Endothelial cell of umbilical vein (primary cell): ENCODE measurements around the gene ARFGAP3.

Experiments used
- CTCF ChIP-seq, 2 donors: IDR thresholded peaks; 1 replicate in 1 of 2; 2 replicates in 1 of 2; pipeline ENCODE4 v1.5.1; 2011; ENCODE audit warnings: low read length in 2 of 2, mild to moderate bottlenecking in 2 of 2, moderate library complexity in 2 of 2, control low read depth in 1 of 2, inconsistent platforms in 1 of 2, low read depth in 1 of 2; ENCODE audit not compliant: insufficient read depth in 1 of 2; ENCODE audit errors: extremely low read depth in 1 of 2
- EZH2 ChIP-seq: IDR thresholded peaks from 2 replicates; pipeline ENCODE4 v1.6.1; 2012; ENCODE audit warnings: borderline replicate concordance, low read depth, mild to moderate bottlenecking, moderate library complexity, low read length, inconsistent platforms; ENCODE audit not compliant: severe bottlenecking
- POLR2A ChIP-seq: IDR thresholded peaks from 2 replicates; pipeline ENCODE4 v1.6.1; 2012; ENCODE audit warnings: low read depth, mild to moderate bottlenecking, control low read depth, low read length

- TF ChIP-seq POLR2A (no peak), CTCF (IDR thresholded peaks at IDR 0.05; ENCODE audit: extremely low read depth in 1 of 2, insufficient read depth in 1 of 2, low read depth in 1 of 2, low read length in 2 of 2) (no peak), EZH2 (no peak)
Observed at GRCh38 chr22:42796081-42796480, 61.0 kb downstream of the ARFGAP3 start.
